Mucosa of rectum (tissue), 2 donors: ENCODE data around the gene PPWD1.
A peak's percentile ranks its signal among the peaks of the same experiment; 100 is the strongest.

Experiments
- H3K27ac ChIP-seq, 2 donors: one replicate each; pipeline ENCODE4 v1.7.0; 2013; ENCODE audit warnings: inconsistent platforms in 2 of 2, low read depth in 2 of 2, low read length in 2 of 2
- H3K27me3 ChIP-seq, 2 donors: one replicate each; pipeline ENCODE4 v1.7.0; 2013; ENCODE audit warnings: low read length in 2 of 2; ENCODE audit not compliant: control insufficient read depth in 2 of 2, insufficient read depth in 2 of 2
- H3K36me3 ChIP-seq, 2 donors: one replicate each; pipeline ENCODE4 v1.7.0; 2013; ENCODE audit warnings: low read length in 2 of 2; ENCODE audit not compliant: control insufficient read depth in 2 of 2, insufficient read depth in 2 of 2
- H3K4me1 ChIP-seq, 2 donors: one replicate each; pipeline ENCODE4 v1.7.0; 2013; ENCODE audit warnings: low read length in 2 of 2, mild to moderate bottlenecking in 1 of 2; ENCODE audit not compliant: control insufficient read depth in 2 of 2, insufficient read depth in 2 of 2
- H3K4me3 ChIP-seq, 2 donors: one replicate each; pipeline ENCODE4 v1.7.0; 2013; ENCODE audit warnings: low read length in 2 of 2
- H3K9ac ChIP-seq, 2 donors: one replicate each; pipeline ENCODE4 v1.7.0; 2013; ENCODE audit warnings: low read length in 2 of 2, low read depth in 1 of 2, mild to moderate bottlenecking in 1 of 2
- H3K9me3 ChIP-seq, 2 donors: one replicate each; pipeline ENCODE4 v1.7.0; 2013; ENCODE audit warnings: low read length in 2 of 2; ENCODE audit not compliant: control insufficient read depth in 2 of 2
- donor health status: healthy.
- donor health status: Normal muscosa, but diverticular disease.

PPWD1 gene

GRCh38 chr5:65562731-65563701 is at the start of gene PPWD1, which contains the start of gene CENPK:
Gene PPWD1 (plus strand): TSS chr5:65563296. CDS start chr5:65563311, 15 bp downstream.
Gene CENPK (minus strand): TSS chr5:65563168. CDS start chr5:65554907, 8,261 bp downstream.
- Histone ChIP-seq H3K4me1 (peaks cover 16 to 21% of the 10 kb centered on the region in 2 donors), H3K36me3 (peaks cover 0 to 5% of the 10 kb centered on the region in 2 donors), H3K27me3 (no peaks in the 10 kb centered on the region), H3K4me3 (peak within 1 kb of the TSS; percentile 88 to 99), H3K9me3 (no peaks in the 10 kb centered on the region), H3K9ac (peak within 1 kb of the TSS; percentile 73 to 96), H3K27ac (peak within 1 kb of the TSS; percentile 94 to 95)

DNA sequence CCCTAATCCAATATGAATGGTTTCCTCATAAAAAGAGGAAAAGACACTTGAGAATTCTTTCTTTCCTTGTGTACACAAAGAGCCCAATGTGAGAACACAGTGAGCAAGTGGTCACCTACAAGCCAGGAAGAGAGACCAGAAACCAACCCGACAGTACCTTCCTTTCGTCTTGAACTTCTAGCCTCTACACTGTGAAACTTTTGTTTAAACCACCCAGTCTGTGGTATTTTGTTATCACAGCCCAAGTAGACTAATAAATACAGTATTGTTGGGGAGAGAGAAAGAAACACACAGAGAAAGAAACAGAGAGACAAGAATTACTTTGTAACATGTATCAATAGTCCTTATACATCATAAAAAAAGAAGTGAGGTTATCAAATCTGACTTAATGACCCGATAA is 37.4 kb upstream of the PPWD1 start:
- Histone ChIP-seq H3K9ac (no peak overlapping the region), H3K4me1 (no peaks in the 10 kb centered on the region), H3K36me3 (no peaks in the 10 kb centered on the region), H3K27ac (no peak overlapping the region), H3K27me3 (no peaks in the 10 kb centered on the region), H3K4me3 (no peak overlapping the region), H3K9me3 (no peaks in the 10 kb centered on the region)

DNA sequence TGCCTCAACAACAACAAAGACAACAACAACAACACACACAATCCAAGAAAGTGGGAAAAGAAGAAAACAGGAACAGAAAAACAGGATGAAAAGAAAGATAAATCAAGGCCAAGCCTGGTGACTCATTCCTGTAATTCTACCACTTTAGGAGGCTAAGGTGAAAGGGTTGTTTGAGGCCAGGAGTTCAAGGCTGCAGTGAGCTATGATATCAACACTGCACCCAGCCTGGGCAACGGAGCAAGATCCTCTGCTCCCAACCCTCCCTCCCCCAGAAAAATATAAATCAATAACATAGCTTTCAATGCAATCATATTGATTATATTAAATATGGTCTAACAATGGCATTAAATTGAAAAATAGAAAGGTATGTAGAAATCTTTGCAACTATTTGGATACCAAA is 32.2 kb upstream of the PPWD1 start:
- Histone ChIP-seq H3K4me3 (no peak overlapping the region), H3K4me1 (peaks cover 0 to 3% of the 10 kb centered on the region in 2 donors), H3K9me3 (no peaks in the 10 kb centered on the region), H3K36me3 (no peaks in the 10 kb centered on the region), H3K27ac (no peak overlapping the region), H3K27me3 (no peaks in the 10 kb centered on the region), H3K9ac (no peak overlapping the region)

GRCh38 chr5:65535529-65535987 is 27.5 kb upstream of the PPWD1 start:
- no peaks in the 10 kb centered on the region for H3K27me3 ChIP-seq
- H3K4me1 ChIP-seq: peaks cover 0 to 3% of the 10 kb centered on the region in 2 donors
- H3K36me3 ChIP-seq: no peaks in the 10 kb centered on the region
- no peak overlapping the region for H3K4me3 ChIP-seq
- peak overlapping the region in 1 of 2 donors; percentile 66 for H3K27ac ChIP-seq
- H3K9ac ChIP-seq: no peak overlapping the region
- H3K9me3 ChIP-seq: no peaks in the 10 kb centered on the region

DNA sequence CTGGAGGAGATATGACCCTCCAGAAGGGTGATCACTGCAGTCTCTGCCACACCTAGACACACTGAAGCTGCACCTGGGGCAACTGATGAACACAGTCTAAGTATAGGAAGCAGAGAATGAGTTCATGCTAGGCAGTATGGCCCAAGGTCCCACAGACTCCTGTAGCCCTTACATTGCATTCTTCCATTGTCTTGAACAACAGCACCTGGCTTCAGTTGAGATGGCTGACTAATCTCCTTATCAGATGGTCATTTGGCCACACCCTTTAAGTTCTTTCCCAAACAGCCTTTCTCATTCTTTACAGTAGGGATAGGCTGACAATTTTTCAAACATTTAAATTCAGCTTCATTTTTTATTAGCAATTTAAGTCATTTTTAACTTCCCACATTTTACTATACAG is 23.3 kb upstream of the PPWD1 start:
- H3K36me3 ChIP-seq: no peaks in the 10 kb centered on the region
- no peaks in the 10 kb centered on the region for H3K9me3 ChIP-seq
- no peaks in the 10 kb centered on the region for H3K27me3 ChIP-seq
- H3K4me3 ChIP-seq: no peak overlapping the region
- H3K9ac ChIP-seq: no peak overlapping the region
- peaks cover 0 to 3% of the 10 kb centered on the region in 2 donors for H3K4me1 ChIP-seq
- no peak overlapping the region for H3K27ac ChIP-seq

GRCh38 chr5:65544473-65544872 is 18.6 kb upstream of the PPWD1 start:
- H3K9ac ChIP-seq: no peak overlapping the region
- H3K4me3 ChIP-seq: no peak overlapping the region
- no peak overlapping the region for H3K27ac ChIP-seq
- no peaks in the 10 kb centered on the region for H3K27me3 ChIP-seq
- no peaks in the 10 kb centered on the region for H3K36me3 ChIP-seq
- no peaks in the 10 kb centered on the region for H3K4me1 ChIP-seq
- H3K9me3 ChIP-seq: no peaks in the 10 kb centered on the region

GRCh38 chr5:65546141-65546540 is 17.0 kb upstream of the PPWD1 start:
- H3K27me3 ChIP-seq: no peaks in the 10 kb centered on the region
- no peak overlapping the region for H3K9ac ChIP-seq
- H3K9me3 ChIP-seq: no peaks in the 10 kb centered on the region
- no peak overlapping the region for H3K27ac ChIP-seq
- no peak overlapping the region for H3K4me3 ChIP-seq
- no peaks in the 10 kb centered on the region for H3K4me1 ChIP-seq
- no peaks in the 10 kb centered on the region for H3K36me3 ChIP-seq

DNA sequence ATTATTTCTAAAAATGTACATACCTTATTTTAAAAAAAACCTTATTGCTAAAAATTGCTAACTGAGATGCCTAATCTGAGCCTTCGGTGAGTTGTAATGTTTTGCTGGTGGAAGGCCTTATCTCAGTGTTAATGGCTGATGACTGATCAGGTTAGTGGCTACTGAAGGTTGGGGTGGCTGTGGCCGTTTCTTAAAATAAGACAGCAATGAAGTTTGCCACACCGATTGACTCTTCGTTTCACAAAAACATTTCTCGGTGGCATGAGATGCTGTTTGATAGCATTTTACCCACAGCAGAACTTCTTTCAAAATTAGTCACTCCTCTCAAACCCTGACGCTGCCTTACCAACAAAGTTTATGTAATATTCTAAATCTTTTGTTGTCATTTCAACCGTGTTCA is 14.8 kb upstream of the PPWD1 start:
- Histone ChIP-seq H3K9ac (no peak overlapping the region), H3K9me3 (no peaks in the 10 kb centered on the region), H3K27ac (no peak overlapping the region), H3K36me3 (no peaks in the 10 kb centered on the region), H3K27me3 (no peaks in the 10 kb centered on the region), H3K4me1 (no peaks in the 10 kb centered on the region), H3K4me3 (no peak overlapping the region)

DNA sequence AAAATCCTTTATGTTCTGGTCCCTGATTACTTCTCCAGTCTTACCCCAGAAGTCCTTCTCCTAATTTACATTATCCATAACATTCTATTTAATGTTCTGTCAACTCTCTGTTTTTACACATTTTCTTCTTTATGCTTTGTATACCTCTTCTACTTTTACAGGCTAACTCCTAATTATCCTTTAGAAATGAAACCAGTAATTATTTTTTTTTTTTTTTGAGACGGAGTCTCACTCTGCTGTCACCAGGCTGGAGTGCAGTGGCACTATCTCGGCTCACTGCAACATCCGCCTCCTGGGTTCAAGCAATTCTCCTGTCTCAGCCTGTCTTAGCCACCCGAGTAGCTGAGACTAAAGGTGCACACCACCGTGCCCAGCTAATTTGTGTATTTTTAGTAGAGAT is 9.2 kb upstream of the PPWD1 start:
- Histone ChIP-seq H3K4me3 (no peak overlapping the region), H3K4me1 (no peaks in the 10 kb centered on the region), H3K27me3 (no peaks in the 10 kb centered on the region), H3K9me3 (no peaks in the 10 kb centered on the region), H3K9ac (no peak overlapping the region), H3K27ac (no peak overlapping the region), H3K36me3 (no peaks in the 10 kb centered on the region)

GRCh38 chr5:65555287-65555686 is 7.8 kb upstream of the PPWD1 start:
- Histone ChIP-seq H3K27me3 (no peaks in the 10 kb centered on the region), H3K9ac (no peak overlapping the region), H3K4me3 (no peak overlapping the region), H3K36me3 (no peaks in the 10 kb centered on the region), H3K9me3 (no peaks in the 10 kb centered on the region), H3K27ac (no peak overlapping the region), H3K4me1 (no peaks in the 10 kb centered on the region)
